HCT116 (cell line): ENCODE data around the gene CINP.

Experiments used
- CTCF ChIP-seq, 3 experiments: fragments of 200-600 bp in 1 of 3; sonication (generic) in 1 of 3; IDR thresholded peaks in 2 of 3; conservative IDR thresholded peaks in 1 of 3; 2 replicates each; pipeline ENCODE4 v1.5.1; 2012 to 2017; ENCODE audit warnings: low read depth in 2 of 3, low read length in 2 of 3, antibody characterized with exemption in 1 of 3, borderline replicate concordance in 1 of 3, control low read depth in 1 of 3, mild to moderate bottlenecking in 1 of 3, mixed read lengths in 1 of 3, mixed run types in 1 of 3, moderate library complexity in 1 of 3; ENCODE audit not compliant: insufficient read depth in 1 of 3
- EZH2 ChIP-seq: fragments of 200-600 bp; sonication (generic); IDR thresholded peaks from 2 replicates; pipeline ENCODE4 v1.6.1; 2017; ENCODE audit warnings: antibody characterized with exemption, mixed run types
- JUND ChIP-seq: IDR thresholded peaks from 2 replicates; pipeline ENCODE4 v1.6.1; 2012
- ZFX ChIP-seq: fragments of 450-650 bp; IDR thresholded peaks from 2 replicates; pipeline ENCODE4 v1.6.1; 2017

GRCh38 chr14:102359341-102359740, 3.3 kb downstream of the CINP start:
- no peak for TF ChIP-seq ZFX
- no peak for TF ChIP-seq CTCF (IDR thresholded peaks at IDR 0.05 in 2 of 3, conservative IDR thresholded peaks at IDR 0.05 in 1 of 3; ENCODE audit: borderline replicate concordance in 1 of 3, insufficient read depth in 1 of 3, low read depth in 2 of 3, low read length in 2 of 3)
- no peak for TF ChIP-seq EZH2
- TF ChIP-seq JUND = no peak
